ENCODE data around the gene RHOF.
"Not testable (repeated sequence)": the region's sequence is repeated elsewhere in the genome, so short reads cannot be mapped to it uniquely, and the experiment has no call there.

The RHOF gene

DNA sequence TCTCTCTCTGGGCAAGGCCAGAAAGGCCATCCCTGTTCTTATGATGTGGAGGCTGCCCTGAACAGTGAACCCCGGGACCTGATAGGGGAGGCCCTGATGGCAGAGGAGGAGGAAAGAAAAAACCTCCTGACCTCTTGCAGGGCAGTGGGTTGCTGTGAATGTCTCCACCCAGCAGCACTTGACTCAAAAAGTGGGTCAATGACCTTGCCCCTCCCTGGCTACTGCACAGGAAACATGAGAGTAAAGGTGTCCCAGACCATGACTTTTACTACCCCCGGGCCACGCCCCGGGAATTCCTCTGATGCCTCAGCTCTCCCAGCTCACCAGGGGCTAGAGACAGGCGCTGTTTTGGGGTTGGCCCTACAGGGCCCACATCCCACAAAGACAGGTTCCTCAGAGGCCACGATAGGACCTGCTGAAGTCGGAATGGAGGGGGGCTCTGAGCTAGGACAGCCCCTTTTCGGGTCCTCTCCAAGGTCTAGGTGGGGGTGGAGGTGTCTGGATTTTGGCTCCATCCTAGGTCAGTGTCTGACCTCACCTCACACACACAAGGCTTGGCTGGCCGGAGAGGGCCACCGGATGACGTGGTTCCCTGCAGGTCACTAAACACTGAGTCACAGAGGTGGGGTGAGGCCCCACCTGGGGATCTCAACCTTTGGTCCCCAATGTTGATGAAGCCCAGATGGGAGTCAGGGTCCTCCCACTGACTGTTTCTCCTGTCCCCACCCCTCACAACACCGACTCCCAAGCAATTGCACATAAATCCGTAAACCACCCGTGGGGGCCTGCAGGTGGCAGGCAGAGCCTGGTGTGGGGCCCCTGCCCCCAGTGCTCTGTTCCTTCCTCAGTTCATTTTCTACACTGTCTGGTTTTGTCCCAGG is 1.6 kb downstream of the RHOF start:
- no peak for FAIRE-seq

DNA sequence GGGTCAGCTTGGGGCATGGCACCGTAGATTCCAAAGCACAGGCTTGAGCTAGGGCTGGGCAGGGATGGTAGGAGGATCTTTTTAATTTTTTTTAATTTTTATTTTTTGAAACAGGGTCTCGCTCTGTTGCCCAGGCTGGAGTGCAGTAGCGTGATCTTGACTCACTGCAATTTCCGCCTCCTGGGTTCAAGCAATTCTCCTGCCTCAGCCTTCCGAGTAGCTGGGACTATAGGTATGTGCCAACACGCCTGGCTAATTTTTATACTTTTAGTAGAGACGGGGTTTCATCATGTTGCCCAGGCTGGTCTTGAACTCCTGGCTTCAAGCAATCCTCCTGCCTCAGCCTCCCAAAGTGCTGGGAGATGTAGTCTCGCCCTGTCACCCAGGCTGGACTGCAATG is 2.7 kb downstream of the RHOF start:
- FAIRE-seq: not testable (repeated sequence)

DNA sequence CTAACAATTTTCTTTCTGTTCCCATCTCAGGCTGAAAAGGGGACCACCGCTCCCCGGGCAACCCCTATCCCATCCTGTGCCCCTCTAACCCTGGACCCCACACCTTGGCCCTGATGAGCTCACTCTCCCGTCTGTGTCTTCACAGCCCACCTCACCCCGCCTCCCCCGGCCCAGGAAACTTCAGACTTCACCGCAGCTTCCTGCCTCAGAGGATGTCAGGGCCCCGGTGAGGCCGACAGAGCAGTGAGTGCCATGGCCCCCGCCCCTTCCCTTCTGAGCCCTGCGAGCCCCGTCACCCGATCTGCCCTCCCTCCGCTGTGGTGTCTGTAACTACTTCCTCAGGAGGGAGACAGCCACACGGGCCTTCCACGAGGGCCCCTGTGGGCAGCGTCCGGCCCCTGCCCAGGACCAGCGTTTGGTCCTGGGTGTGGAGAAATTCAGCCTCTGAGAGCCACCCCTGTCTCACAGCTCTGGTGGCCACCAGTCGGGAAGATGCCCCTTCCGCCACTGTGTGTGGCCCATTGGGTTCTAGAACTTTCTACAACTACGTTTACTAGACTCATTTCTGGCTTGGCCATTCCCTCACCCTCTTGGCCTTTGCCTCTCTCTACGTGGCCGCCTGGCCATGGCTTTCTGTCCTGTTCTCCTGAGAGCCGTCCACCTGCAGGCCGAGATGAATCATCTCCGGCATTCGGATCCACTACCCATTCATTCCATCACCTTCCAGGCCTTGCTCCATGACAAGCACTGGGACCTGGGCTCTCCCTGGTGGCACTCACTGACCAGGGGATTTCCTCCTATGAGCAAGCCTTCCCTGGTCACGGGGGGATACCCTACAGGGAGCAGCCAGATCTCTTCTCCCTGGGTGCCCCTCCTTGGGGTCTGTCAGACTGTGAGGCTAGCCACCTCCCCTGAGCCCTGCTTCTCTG is 3.4 kb downstream of the RHOF start:
- no peak for FAIRE-seq

DNA sequence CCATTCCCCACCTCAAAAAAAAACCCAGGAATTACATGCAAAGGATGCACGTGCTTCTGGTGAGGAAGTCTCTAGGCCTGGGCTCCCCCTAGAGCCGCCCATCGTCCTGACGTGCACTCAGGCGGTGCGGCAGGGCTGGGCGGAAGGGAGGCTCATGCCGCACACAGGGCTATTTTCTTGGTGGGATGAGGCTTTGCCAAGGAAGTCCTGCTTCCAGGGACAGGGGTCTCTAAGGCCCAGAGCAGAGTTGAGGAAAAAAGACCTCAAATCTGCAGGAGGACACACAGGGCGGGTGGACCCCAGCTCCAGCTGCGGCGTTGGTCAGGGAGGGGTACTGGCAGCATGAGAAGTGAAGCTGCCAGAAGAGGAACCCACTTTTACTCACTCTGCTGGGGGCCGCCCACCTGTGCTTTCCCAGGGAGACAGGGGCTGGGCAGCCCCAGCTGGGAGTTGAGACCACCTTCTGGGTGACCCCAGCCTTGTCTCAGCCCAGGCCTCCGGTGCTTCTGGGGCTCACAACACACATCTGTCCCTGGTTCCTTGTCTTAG is 4.2 kb downstream of the RHOF start:
- FAIRE-seq: no peak

DNA sequence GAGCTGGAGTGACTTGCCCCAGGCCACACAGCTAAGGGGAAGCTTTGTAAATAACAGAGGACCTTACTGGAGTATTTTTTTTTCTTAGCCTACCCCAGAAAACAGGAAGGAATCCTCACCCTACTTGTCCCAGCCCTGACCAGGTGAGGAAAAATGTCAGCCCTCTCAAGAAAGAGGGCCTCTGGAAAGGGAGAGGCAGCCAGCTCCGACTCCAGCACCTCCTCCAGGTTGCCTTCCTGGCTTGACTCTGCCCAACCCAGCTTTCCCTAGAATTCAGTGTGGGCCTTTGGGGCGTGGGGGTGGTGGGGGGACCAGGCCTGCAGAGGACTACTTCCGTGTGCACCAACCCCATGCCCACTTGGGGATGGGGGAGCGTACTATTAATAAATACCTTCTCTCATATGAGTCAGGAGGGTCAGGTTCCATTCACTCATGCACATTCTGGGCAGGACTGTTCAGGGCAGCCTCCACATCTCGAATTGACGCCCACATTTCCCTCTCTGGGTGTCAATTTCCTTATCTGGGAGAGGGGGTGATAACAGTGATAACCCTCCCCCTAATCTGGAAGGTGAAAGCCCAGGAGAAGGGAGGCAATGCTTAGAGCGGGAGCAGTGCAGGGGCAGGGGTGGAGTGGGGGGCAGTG is 5.2 kb downstream of the RHOF start:
- no peak for FAIRE-seq

DNA sequence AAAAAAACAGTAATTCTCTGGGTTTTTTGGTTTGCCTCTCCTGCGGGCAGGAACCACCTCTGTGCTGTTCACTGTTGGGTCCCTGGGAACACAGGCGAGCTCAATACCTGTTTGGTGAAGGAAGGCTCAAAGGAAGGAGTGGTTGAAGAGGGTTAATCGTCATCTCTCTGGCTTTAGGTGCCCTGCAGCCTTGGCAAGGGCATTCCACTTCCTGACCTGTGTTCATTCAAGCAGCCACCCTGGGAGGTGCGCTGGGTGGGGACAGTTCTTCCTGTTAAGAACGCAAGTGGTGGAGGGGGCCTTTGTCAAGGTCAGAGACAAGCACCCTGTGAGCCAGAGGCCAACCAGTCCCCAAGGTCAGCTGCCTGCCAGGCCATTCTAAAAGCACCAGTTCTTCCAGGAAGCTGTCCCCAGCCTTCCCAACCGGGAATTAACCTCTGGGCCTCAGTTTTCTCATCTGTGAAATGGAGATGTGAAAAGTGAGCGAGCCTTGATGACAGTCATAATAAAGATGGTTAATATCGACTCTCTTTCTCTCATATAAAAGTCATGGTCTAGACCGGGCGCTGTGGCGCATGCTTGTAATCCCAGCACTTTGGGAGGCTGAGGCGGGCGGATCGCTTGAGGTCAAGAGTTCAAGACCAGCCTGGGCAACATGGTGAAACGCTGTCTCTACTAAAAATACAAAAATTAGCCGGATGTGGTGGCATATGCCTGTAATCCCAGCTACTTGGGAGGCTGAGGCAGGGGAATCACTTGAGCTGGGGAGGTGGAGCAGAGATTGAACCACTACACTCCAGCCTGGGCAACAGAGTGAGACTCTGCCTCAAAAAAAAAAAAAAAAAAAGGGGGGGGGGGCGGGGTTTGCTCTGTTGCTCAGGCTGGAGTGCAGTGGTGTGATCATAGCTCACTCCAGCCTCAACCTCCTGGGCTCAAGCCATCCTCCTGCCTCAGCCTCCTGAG is 6.1 kb downstream of the RHOF start:
- no peak for FAIRE-seq

DNA sequence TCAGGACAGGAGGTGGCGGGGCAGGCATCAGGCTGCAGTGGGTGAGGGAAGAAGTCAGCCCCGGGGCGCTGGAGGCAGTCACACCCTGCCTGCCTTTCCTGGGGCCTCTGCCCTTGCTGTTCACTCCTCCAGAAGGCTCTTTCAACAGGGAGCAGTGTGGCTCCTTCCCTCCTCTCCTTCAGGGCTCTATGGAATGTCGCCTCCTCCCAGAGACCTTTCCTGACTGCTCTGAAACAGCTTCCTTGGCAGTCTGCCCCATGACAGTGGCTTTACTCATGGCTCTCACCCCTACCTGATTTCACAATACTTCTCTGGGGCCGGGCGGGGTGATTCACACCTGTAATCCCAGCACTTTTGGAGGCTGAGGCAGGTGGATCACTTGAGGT is 7.1 kb downstream of the RHOF start:
- FAIRE-seq: no peak

DNA sequence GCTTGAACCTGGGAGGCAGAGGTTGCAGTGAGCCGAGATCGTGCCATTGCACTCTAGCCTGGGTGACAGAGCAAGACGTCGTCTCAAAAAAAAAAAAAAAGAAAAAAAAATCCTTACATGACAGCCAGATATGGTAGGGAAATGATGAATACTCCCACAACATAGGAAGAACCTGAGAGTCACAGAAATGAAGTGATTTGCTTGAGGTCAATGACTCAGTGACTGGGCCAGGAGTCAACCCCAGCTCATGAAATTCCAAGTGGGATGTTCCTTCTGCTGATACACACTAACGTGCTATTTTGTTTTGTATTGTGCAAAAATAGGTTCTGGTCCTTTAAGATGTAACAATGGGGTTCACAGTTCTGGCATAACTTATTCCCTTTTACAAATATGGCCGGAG is 9.0 kb downstream of the RHOF start:
- FAIRE-seq: no peak

DNA sequence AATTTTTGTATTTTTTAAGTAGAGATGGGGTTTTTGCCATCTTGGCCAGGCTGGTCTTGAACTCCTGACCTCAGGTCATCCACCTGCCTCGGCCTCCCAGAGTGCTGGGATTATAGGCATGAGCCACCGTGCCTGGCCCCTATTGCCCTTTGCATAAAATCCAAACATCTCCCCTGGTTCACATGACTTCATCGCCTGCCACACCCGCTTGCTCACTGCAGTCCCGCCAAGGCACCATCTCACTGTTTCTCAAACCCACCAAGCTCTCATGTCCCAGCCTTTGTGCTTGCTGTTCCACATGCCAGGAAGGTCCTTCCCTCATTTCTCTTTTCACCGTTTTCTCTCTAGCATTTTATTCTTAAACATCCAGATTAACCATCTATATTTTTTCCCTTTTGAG is 9.7 kb downstream of the RHOF start:
- FAIRE-seq: no peak

DNA sequence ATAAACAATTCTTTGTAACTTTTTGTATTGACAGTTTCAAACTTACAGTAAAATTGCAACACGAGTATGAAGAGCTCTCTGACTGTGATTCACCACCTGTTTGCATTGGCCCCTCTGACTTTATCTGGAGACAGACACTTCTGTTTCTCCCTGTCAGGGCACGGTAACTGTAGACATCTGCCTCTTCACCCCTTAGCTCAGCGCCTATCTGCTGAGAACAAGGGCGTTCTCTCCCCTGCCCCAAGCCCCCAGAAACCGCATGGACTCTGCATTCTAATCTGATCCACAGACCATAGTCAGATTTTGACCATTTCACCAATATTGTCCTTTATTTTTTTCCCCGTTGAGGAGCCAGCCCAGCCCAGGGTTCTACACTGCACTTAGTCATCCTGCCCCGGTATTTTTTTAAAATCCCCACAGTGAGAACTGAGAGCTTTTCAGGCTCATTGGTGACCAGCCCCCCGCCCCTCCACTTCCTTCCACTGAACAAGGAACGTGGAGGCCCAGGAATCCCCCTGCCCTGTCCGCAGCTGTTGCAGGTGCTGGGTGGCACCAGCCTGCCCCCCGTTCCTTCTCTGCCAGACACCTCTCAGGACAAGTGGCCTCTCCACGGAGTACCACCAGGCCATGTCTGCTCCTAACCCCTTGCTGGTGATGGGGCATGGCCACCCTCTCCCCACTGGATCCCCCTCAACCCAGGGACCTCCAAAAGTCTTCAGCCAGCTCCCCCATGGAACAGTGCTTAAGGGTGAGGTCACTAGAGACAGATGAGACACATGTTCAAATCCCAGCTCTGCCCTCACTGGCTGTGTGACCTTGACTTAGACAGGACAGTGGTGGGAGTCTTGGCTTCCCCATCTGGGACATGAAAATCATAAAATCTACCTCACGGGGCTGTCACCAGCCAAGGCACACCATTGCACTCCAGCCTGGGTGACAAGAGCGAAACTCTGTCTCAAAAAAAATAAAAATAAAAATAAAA is 11.2 kb downstream of the RHOF start:
- FAIRE-seq: no peak

DNA sequence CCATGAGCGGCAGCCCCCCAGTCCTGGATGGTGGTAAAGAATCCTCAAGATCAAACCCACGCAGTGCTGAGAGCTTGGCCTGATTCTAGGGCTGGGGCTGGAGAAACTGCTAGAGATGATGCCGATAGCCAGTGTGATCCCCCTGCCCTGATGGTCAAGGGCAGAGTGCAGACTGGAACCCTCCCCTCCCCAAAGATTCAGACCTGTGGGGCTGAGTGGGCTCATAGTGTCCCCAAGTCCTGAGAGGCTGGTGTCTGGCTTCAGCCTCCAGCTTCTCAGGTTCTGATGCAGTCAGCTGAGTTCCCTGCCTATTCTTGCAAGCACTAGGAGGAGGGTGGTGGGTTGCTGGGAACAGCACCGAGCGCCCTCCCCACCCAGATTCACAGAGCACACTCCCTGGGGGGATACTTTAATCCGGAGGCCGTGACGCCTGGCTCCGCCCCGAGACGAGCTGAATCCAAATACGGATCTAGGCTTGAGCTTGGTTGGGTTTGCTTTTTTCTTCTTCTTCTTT is 11.9 kb downstream of the RHOF start:
- no peak for FAIRE-seq

DNA sequence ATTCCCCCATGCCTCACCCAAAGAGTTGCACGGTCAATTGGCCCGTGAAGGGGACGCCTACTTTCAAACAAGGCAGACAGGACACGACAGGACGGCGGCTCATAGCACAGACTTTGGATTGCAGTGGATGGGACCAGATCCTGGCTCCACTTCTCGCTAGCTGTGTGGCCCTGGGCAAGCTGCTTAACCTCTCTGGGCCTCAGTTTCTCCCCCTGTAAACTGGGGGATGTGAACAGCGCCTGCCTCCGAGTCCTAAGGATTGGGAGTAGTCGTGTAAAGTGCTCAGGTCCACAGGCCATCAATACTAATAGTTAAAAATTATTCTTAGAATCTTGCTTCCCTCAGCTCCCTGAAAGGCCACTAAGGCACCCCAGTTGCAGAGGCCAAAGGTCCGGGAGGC is 13.1 kb downstream of the RHOF start:
- no peak for FAIRE-seq

DNA sequence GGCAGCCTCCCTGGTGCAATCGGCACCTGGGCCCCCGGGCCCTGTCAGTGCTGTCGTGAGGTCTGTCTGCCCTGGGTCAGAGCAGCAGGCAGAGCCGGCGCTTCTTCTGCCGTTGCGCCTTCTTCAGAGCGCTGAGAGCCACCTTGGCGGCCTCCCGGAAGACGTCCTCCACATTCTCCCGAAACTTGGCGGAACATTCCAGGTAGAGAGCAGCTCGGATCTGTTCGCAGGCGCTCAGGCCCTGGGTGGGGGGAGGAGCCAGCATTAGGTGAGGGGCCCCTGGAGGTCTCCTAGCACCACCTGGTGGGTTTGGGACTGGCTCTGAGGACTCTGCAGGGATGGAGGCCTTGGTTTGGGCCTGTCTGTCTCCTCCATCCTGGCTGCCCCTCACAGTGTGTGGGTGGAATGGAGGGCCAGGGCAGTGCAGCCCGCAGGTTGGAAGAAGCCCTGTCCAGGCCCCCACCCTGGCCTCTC is 14.0 kb downstream of the RHOF start:
- FAIRE-seq: no peak

DNA sequence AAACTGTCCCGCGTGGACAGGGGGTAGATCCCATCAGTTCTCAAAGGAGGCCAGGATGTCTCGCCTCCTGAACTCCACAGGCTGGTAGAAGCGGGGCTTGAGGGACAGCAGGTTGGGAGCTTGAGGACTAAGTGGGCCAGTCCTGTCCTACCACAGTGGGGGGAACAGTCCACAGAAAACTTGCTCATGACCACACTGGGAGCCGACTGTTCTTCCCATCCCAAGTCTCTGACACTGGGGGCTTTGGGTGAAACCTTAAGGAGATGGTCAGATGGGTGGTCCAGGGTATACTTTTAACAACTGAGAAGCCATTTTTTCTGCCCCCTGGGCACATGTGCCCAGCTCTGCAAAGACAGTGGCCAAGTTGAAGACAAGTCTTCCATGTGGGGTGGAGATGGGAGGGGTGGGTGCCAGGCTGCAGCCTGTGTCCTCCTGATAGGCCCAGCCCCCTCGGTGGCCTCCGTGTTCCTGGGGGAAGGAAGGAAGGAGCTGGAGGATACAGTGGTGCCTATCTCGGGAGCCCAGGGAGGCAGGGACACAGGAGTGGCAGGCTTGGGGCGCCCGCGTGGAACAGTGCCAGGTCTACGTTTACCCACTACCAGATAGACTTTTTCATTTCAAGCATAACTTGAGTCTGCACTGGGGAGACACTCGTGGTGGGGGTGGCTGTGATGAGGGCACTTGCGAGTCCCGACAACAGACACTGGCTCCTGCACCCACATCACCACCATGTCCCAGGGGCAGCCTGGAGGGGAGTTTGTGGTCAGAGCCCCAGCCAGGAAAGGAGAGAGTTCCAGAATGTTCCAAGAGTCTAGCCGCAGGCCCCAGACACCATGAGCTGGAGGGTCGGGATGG is 14.7 kb downstream of the RHOF start:
- FAIRE-seq: no peak

DNA sequence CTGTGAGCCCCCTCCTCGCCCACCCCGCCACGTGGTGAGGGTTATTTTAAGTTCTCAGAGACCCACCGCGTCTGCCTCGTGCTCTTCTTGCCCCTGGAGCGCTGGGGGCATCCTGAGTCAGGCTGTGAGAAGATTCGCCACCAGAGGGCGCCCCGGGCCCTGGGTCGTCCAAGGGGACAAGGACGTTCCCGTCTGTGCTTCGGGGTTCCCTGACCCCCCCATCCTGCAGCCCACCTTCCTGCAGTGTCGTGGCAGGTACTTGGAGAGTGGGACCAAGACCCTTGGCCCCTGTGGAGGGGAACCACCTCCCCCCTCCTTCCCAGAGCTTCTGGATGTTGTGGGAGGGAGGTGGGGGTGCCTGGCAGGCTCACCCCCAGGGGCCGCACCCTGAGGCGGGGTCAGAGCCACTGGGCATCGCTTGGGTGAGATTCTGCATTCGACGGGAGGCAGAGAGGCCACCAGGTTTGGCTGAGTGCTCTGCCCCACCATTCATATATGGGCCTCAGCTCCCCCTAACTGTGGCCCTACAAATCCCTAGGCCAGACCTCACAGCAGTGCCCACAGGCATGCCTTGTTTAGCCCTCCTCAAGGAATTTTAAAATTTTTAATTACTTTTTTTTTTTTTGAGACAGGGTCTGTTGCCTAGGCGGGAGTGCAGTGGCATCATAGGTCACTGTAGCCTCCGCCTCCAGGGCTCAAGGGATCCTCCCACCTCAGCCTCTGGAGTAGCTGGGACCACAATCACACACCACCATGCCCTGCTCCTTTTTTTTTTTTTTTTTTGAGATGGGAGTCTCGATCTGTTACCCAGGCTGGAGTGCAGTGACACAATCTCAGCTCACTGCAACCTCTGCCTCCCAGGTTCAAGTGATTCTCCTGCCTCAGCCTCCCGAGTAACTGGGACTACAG is 17.0 kb downstream of the RHOF start:
- no peak for FAIRE-seq

DNA sequence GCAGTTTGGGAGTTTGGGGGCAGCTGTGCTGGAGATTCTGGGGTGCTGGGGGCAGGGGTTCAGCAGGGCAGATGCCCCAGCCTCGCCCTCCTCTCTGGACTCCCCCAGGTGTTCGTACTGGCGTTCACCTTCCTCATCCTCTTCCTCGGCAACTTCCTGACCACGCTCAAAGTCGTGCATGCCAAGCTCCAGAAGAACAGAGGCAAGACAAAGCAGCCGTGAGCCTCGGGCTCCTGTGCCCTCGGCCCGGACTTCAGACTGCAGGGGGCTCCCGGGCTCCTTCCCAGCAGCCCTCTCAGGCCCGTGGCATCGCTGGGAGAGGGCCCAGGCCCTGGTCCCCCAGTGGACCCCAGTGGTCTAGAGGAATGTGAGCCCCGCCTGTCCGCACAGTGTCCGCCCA is 18.0 kb downstream of the RHOF start:
- FAIRE-seq: no peak

DNA sequence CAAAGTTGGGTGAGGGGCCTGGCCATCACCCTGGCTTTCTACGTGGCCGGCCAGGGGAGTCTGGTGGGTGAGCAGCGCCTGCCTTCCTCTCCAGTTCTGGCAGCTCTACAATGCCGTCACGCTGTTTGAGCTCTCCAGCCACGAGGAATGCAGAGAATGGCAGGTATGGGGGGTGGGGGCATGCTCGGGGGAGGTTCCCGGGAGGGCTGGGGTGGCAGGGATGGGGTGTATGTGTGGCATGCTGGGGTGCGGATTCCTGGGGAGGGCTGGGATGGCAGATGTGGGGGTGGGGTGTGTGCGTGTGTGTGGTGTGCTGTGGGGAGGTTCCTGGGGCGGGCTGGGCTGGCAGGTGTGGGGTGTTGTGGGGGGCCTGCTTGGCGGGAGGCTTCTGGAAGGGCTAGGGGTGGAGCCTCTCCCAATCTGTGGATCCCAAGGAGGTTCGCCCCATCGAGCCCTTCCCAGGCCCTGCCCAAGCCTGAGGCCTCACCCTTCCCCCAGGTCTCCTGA is 18.5 kb downstream of the RHOF start:
- no peak for FAIRE-seq

All from colon (tissue), 2 donors.